NT2/D1 (cell line): Measurements from ENCODE around the gene GORASP1.

Experiments
- SUZ12 ChIP-seq: IDR thresholded peaks from 2 replicates; pipeline ENCODE4 v1.6.1; 2011; ENCODE audit not compliant: insufficient read length, insufficient read depth; ENCODE audit errors: extremely low read depth
- ZNF274 ChIP-seq: IDR thresholded peaks from 2 replicates; pipeline ENCODE4 v1.6.1; 2011; ENCODE audit warnings: mild to moderate bottlenecking, low read depth, low read length

GRCh38 chr3:39101022-39101689 lies 6.3 kb downstream of the GORASP1 start:
- TF ChIP-seq ZNF274 (no peak), SUZ12 (no peak)
